Measurements from ENCODE around the gene ZNF555.

DNA sequence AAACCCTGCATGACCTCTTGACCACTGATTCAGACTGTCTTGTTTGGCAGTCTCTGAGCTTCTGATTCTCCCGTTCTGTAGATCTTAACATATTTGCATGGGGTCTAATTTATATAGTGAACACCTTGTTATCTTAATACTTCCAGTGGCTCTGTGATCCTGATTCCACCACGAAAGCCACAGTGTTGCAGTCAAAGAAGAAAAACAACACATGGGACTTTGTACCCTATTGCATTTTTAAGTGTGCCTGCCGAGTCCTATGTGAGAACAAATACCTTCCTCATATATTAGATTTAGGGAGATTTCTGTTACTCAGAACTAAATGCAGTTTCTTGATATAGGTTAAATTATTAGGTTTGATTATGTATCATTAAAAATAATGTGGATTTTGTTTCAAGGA lies 13.6 kb downstream of the ZNF555 start:
- TF ChIP-seq CTCF (IDR thresholded peaks at IDR 0.05) (no peak), POLR2A (IDR thresholded peaks at IDR 0.05) (no peak)
